Mammary epithelial cell (primary cell): Measurements from ENCODE around the gene PIK3IP1.

ENCODE experiments used
- EZH2 ChIP-seq: IDR thresholded peaks from 2 replicates; pipeline ENCODE4 v1.6.1; 2012; ENCODE audit warnings: low read length, inconsistent platforms, borderline replicate concordance
- TF ChIP-seq, protein P1 (sequence below), 2 donors: IDR thresholded peaks in 1 of 2; conservative IDR thresholded peaks in 1 of 2; 2 replicates each; pipeline ENCODE4 v1.5.1; 2011 to 2012; ENCODE audit warnings: inconsistent platforms in 2 of 2, low read length in 2 of 2, mild to moderate bottlenecking in 2 of 2, control low read depth in 1 of 2, low read depth in 1 of 2; ENCODE audit not compliant: insufficient read depth in 1 of 2; ENCODE audit errors: extremely low read depth in 1 of 2

DNA sequence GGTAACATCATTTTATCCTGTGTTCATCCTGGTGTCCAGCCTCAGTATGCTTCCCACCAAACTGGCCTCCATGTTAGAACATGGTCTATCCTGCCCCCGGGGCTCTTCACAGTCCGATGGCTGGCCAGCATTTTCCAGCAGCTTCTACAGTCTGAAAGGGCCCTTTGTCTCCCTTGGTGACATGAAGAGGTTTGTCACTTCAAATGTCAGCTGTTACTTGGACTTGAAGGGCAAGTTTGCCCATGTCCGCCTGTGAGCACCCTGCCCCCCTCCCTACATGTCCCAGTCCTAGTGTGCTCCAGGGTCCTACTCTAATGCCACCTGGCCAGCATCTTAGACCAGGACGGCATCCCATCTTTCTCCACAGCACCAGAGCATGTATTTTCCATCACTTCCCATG lies 29.1 kb upstream of the PIK3IP1 start:
- TF ChIP-seq EZH2 = no peak
- TF ChIP-seq, protein P1, sequence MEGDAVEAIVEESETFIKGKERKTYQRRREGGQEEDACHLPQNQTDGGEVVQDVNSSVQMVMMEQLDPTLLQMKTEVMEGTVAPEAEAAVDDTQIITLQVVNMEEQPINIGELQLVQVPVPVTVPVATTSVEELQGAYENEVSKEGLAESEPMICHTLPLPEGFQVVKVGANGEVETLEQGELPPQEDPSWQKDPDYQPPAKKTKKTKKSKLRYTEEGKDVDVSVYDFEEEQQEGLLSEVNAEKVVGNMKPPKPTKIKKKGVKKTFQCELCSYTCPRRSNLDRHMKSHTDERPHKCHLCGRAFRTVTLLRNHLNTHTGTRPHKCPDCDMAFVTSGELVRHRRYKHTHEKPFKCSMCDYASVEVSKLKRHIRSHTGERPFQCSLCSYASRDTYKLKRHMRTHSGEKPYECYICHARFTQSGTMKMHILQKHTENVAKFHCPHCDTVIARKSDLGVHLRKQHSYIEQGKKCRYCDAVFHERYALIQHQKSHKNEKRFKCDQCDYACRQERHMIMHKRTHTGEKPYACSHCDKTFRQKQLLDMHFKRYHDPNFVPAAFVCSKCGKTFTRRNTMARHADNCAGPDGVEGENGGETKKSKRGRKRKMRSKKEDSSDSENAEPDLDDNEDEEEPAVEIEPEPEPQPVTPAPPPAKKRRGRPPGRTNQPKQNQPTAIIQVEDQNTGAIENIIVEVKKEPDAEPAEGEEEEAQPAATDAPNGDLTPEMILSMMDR (conservative IDR thresholded peaks at IDR 0.05 in 1 of 2, IDR thresholded peaks at IDR 0.05 in 1 of 2; ENCODE audit: extremely low read depth in 1 of 2, insufficient read depth in 1 of 2, low read depth in 1 of 2, low read length in 2 of 2) = no peak
